ENCODE results near the gene CASQ2. TPM values are rescaled to one million over a fixed set of nuclear protein-coding genes. Genes with fewer than 3 reads are reported as not detected.

The CASQ2 gene
- polyA plus RNA-seq, 2 of the 4 experiments (the other 2 are of a cell fraction): not detected

GRCh38 chr1:115676498-115677181 lies 91.9 kb downstream of the CASQ2 start:
- ATAC-seq: no peak
- Histone ChIP-seq H3K9me3 (no peaks in the 10 kb centered on the region), H3K27ac (no peak overlapping the region), H3K4me3 (no peak overlapping the region), H3K4me2 (no peak overlapping the region), H3K4me1 (peaks cover 17% of the 10 kb centered on the region)
- DNase-seq (ENCODE audit: low read depth in 1 of 2, low spot score in 1 of 2): no peak
- no peak for FAIRE-seq
- TF ChIP-seq JUN (IDR thresholded peaks at IDR 0.05): no peak
- TF ChIP-seq KDM1A (IDR thresholded peaks at IDR 0.05; ENCODE audit: low read depth): no peak
- no peak for TF ChIP-seq EP300 (IDR thresholded peaks at IDR 0.05)
- TF ChIP-seq ATOH8 (CRISPR knock-in tag; IDR thresholded peaks at IDR 0.05; ENCODE audit: low read depth): no peak
- no peak for TF ChIP-seq NFE2L2 (conservative IDR thresholded peaks at IDR 0.05; ENCODE audit: low read length)
- TF ChIP-seq CHD2 (IDR thresholded peaks at IDR 0.05; ENCODE audit: low read length, partially characterized antibody): no peak
- TF ChIP-seq HOXB13 (CRISPR knock-in tag; IDR thresholded peaks at IDR 0.05; ENCODE audit: low read depth): no peak
- no peak for TF ChIP-seq CHD4 (IDR thresholded peaks at IDR 0.05; ENCODE audit: borderline replicate concordance)
- 91% methylated on average over 7 of the region's 7 CpGs for whole genome bisulfite sequencing (ENCODE audit: missing lambda C conversion rate)
- ChIA-PET CTCF (no interaction called here), POLR2A (no interaction called here)

- no peak for TF ChIP-seq RAD21 (conservative IDR thresholded peaks at IDR 0.05 in 1 of 2, IDR thresholded peaks at IDR 0.05 in 1 of 2)
- no peak for TF ChIP-seq HOXA7 (CRISPR knock-in tag; IDR thresholded peaks at IDR 0.05)
- no peak for TF ChIP-seq JUNB (IDR thresholded peaks at IDR 0.05)
- no peak for TF ChIP-seq SREBF2 (IDR thresholded peaks at IDR 0.05)
- TF ChIP-seq NR3C1 (IDR thresholded peaks at IDR 0.05): no peak
- no peak for TF ChIP-seq FOSB (CRISPR knock-in tag; IDR thresholded peaks at IDR 0.05)
- Histone ChIP-seq H3K4me1 (peaks cover 37% of the 10 kb centered on the region), H3K27ac (peak overlapping the region; percentile 69 to 88; a peak in 4 of 6 replicates), H3K9me3 (0 out of 3 replicates have a peak, but pooled peaks cover 8% of the 10 kb centered on the region), H3K4me3 (no peak overlapping the region), H3K4me2 (no peak overlapping the region; the same call in 2 of the 3 replicates)
- POLR2A ChIA-PET: no interaction called here
- CTCF ChIA-PET: interaction anchor here (0.5 to 2.0 kb wide), 6 partner anchors 10 to 174 kb away, joined by 3 to 6 read pairs (median 3); partner anchors contain the start of gene VANGL1
- WGBS (ENCODE audit: missing lambda C conversion rate): 92% methylated on average over 10 of the region's 13 CpGs
- no peak for FAIRE-seq
- no peak for ATAC-seq
- no peak for DNase-seq (ENCODE audit: low read depth in 1 of 2, low spot score in 1 of 2)
These were observed 96.1 kb downstream of the CASQ2 start for GRCh38 chr1:115672224-115673009.

- H3K4me1 ChIP-seq: peaks cover 36% of the 10 kb centered on the region
- peak; percentile 94 to 96 for ATAC-seq
- no peak overlapping the region for H3K4me3 ChIP-seq
- H3K4me2 ChIP-seq: peak overlapping the region; percentile 64
- H3K27ac ChIP-seq: peak overlapping the region; percentile 69 to 88; a peak in 5 of 6 replicates
- FAIRE-seq: no peak
- DNase-seq (ENCODE audit: low read depth in 1 of 2, low spot score in 1 of 2): peak; percentile 20 to 50
- ChIA-PET CTCF (interaction anchor here (1.0 to 2.0 kb wide), 4 partner anchors 11 to 103 kb away, joined by 3 to 6 read pairs (median 4); partner anchors contain the start of gene VANGL1), POLR2A (no interaction called here)
- no peak for TF ChIP-seq CTCF (IDR thresholded peaks at IDR 0.05)
- no peak for TF ChIP-seq ELK1 (IDR thresholded peaks at IDR 0.05; ENCODE audit: low read depth, low read length)
- TF ChIP-seq FOSL2 (IDR thresholded peaks at IDR 0.05): no peak
- TF ChIP-seq FOSL2 (CRISPR knock-in tag; IDR thresholded peaks at IDR 0.05): peak; percentile 41
- TF ChIP-seq BCL3 (IDR thresholded peaks at IDR 0.05): no peak
- TF ChIP-seq POLR2AphosphoS2 (conservative IDR thresholded peaks at IDR 0.05; ENCODE audit: low read length): no peak
- TF ChIP-seq EHF (CRISPR knock-in tag; IDR thresholded peaks at IDR 0.05): no peak
- no peak for TF ChIP-seq CBX2 (IDR thresholded peaks at IDR 0.05; ENCODE audit: borderline replicate concordance, low read depth)
- no peak for TF ChIP-seq KDM1A (IDR thresholded peaks at IDR 0.05; ENCODE audit: low read depth)
- TF ChIP-seq MAFK (IDR thresholded peaks at IDR 0.05; ENCODE audit: partially characterized antibody): no peak
- 0 out of 3 replicates have a peak, but pooled peaks cover 8% of the 10 kb centered on the region for H3K9me3 ChIP-seq
- 59% methylated on average over 14 of the region's 19 CpGs for WGBS (ENCODE audit: missing lambda C conversion rate)
These were observed 97.2 kb downstream of the CASQ2 start for GRCh38 chr1:115671176-115671934.

All from A549 (cell line).